Right kidney (tissue), 1 donor: Measurements from ENCODE around the gene RFX3.
"Not testable (repeated sequence)": the region's sequence is repeated elsewhere in the genome, so short reads cannot be mapped to it uniquely, and the experiment has no call there.

Experiments
- DNase-seq: peaks from one replicate; pipeline ENCODE4 v3.0.0-alpha.2; 2016

Gene RFX3

GRCh38 chr9:3346549-3346948 is 179.3 kb downstream of the RFX3 start:
- DNase-seq: no peak

- DNase-seq: no peak
Observed at GRCh38 chr9:3343671-3344070, 182.1 kb downstream of the RFX3 start.

- no peak for DNase-seq
Observed at GRCh38 chr9:3342159-3342777, 183.5 kb downstream of the RFX3 start.

- DNase-seq: no peak
Observed at GRCh38 chr9:3337515-3338225, 188.1 kb downstream of the RFX3 start.

- no peak for DNase-seq
Observed at GRCh38 chr9:3336951-3337350, 188.8 kb downstream of the RFX3 start.

GRCh38 chr9:3332802-3333201 is 193.0 kb downstream of the RFX3 start:
- DNase-seq: no peak

- DNase-seq: no peak
Observed at GRCh38 chr9:3331801-3332200, 194.0 kb downstream of the RFX3 start.

GRCh38 chr9:3330792-3331420 is 194.9 kb downstream of the RFX3 start:
- no peak for DNase-seq

- no peak for DNase-seq
Observed at GRCh38 chr9:3329361-3329760, 196.4 kb downstream of the RFX3 start.

GRCh38 chr9:3323714-3324113 is 202.1 kb downstream of the RFX3 start:
- no peak for DNase-seq

GRCh38 chr9:3321186-3321585 is 204.6 kb downstream of the RFX3 start:
- no peak for DNase-seq

- not testable (repeated sequence) for DNase-seq
Observed at GRCh38 chr9:3312595-3312994, 213.2 kb downstream of the RFX3 start.

- DNase-seq: no peak
Observed at GRCh38 chr9:3308609-3309008, 217.2 kb downstream of the RFX3 start.

GRCh38 chr9:3304388-3304787 is 221.4 kb downstream of the RFX3 start:
- not testable (repeated sequence) for DNase-seq

- no peak for DNase-seq
Observed at GRCh38 chr9:3299872-3300271, 225.9 kb downstream of the RFX3 start.

- no peak for DNase-seq
Observed at GRCh38 chr9:3296536-3296935, 229.3 kb downstream of the RFX3 start.

- DNase-seq: no peak
Observed at GRCh38 chr9:3292311-3292710, 233.5 kb downstream of the RFX3 start.

- no peak for DNase-seq
Observed at GRCh38 chr9:3290231-3290840, 235.5 kb downstream of the RFX3 start.

- DNase-seq: no peak
Observed at GRCh38 chr9:3288686-3289085, 237.1 kb downstream of the RFX3 start.

GRCh38 chr9:3285365-3286161 is 240.2 kb downstream of the RFX3 start:
- no peak for DNase-seq

- no peak for DNase-seq
Observed at GRCh38 chr9:3282365-3282764, 243.4 kb downstream of the RFX3 start.

GRCh38 chr9:3281399-3281798 is 244.4 kb downstream of the RFX3 start:
- DNase-seq: no peak

- DNase-seq: no peak
Observed at GRCh38 chr9:3277200-3277599, 248.6 kb downstream of the RFX3 start.
